ENCODE measurements around the gene CCDC158. TPM values are rescaled to one million over a fixed set of nuclear protein-coding genes. Genes with fewer than 3 reads are reported as not detected.
A peak's percentile ranks its signal among the peaks of the same experiment; 100 is the strongest.

CCDC158 gene
- total RNA-seq, 2 experiments from 2014 or later, result not detected

GRCh38 chr4:76280488-76281441, 140.2 kb downstream of the CCDC158 start:
- ChIA-PET CTCF (interaction anchor here (0.7 to 6.2 kb wide), 4 partner anchors 67 to 101 kb away, joined by 3 to 58 read pairs (median 3); partner anchors contain the start of gene SCARB2), POLR2A (no interaction called here)
- no peaks in the 10 kb centered on the region for H3K36me3 Mint-ChIP-seq (ENCODE audit: low read depth)
- H3K27me3 Mint-ChIP-seq, result peaks cover 7% of the 10 kb centered on the region
- H3K27ac Mint-ChIP-seq, result no peak overlapping the region
- H3K4me3 Mint-ChIP-seq, result no peak overlapping the region
- ATAC-seq, result no peak
- no peak for TF ChIP-seq CTCF (IDR thresholded peaks at IDR 0.05)
- peaks cover 2% of the 10 kb centered on the region for H3K4me1 Mint-ChIP-seq (ENCODE audit: low read depth)
- no peak for DNase-seq
- H3K9me3 Mint-ChIP-seq, result no peaks in the 10 kb centered on the region
- intact Hi-C loops (cut with micrococcal nuclease), result no loop called here

- no peaks in the 10 kb centered on the region for H3K9me3 Mint-ChIP-seq
- H3K27me3 Mint-ChIP-seq, result peaks cover 8% of the 10 kb centered on the region
- CTCF ChIA-PET, result interaction anchor here (0.8 to 6.2 kb wide), 11 partner anchors 9 to 225 kb away, joined by 3 to 58 read pairs (median 4); no protein-coding TSS in a partner anchor
- no peaks in the 10 kb centered on the region for H3K36me3 Mint-ChIP-seq (ENCODE audit: low read depth)
- H3K4me1 Mint-ChIP-seq (ENCODE audit: low read depth), result peaks cover 2% of the 10 kb centered on the region
- peak; percentile 43 for TF ChIP-seq CTCF (IDR thresholded peaks at IDR 0.05)
- POLR2A ChIA-PET, result no interaction called here
- intact Hi-C loops (cut with micrococcal nuclease), result loop anchor here (10.0 kb wide), 1 partner anchor 95 kb away; no protein-coding TSS in a partner anchor
- peak; percentile 58 for ATAC-seq
- H3K4me3 Mint-ChIP-seq, result no peak overlapping the region
- no peak overlapping the region for H3K27ac Mint-ChIP-seq
- DNase-seq, result peak; percentile 53
Measured at GRCh38 chr4:76279462-76279861, 141.5 kb downstream of the CCDC158 start.

GRCh38 chr4:76278583-76278982, 142.4 kb downstream of the CCDC158 start:
- ATAC-seq (no peak), DNase-seq (no peak)
- no peaks in the 10 kb centered on the region for H3K9me3 Mint-ChIP-seq
- TF ChIP-seq CTCF (IDR thresholded peaks at IDR 0.05), result no peak
- peaks cover 2% of the 10 kb centered on the region for H3K4me1 Mint-ChIP-seq (ENCODE audit: low read depth)
- no peak overlapping the region for H3K27ac Mint-ChIP-seq
- no peak overlapping the region for H3K4me3 Mint-ChIP-seq
- H3K27me3 Mint-ChIP-seq, result peaks cover 8% of the 10 kb centered on the region
- CTCF ChIA-PET, result interaction anchor here (0.8 to 6.2 kb wide), 12 partner anchors 8 to 226 kb away, joined by 3 to 58 read pairs (median 4); no protein-coding TSS in a partner anchor
- no peaks in the 10 kb centered on the region for H3K36me3 Mint-ChIP-seq (ENCODE audit: low read depth)
- intact Hi-C loops (cut with micrococcal nuclease), result loop anchor here (10.0 kb wide), 1 partner anchor 96 kb away; no protein-coding TSS in a partner anchor
- POLR2A ChIA-PET, result interaction anchor here (1.1 kb wide), 1 partner anchor 24 kb away, joined by 3 read pairs; no protein-coding TSS in a partner anchor

- intact Hi-C loops (cut with micrococcal nuclease), result loop anchor here (10.0 kb wide), 1 partner anchor 97 kb away; no protein-coding TSS in a partner anchor
Measured at GRCh38 chr4:76277667-76278066, 143.3 kb downstream of the CCDC158 start.

More at GRCh38 chr4:76277667-76278066, 143.3 kb downstream of the CCDC158 start:
- CTCF ChIA-PET, result interaction anchor here (3.1 to 6.2 kb wide), 2 partner anchors 98 to 100 kb away, joined by 18 to 58 read pairs; no protein-coding TSS in a partner anchor
- POLR2A ChIA-PET, result interaction anchor here (0.8 to 1.1 kb wide), 2 partner anchors 23 to 220 kb away, joined by 3 read pairs; no protein-coding TSS in a partner anchor
- peaks cover 2% of the 10 kb centered on the region for H3K4me1 Mint-ChIP-seq (ENCODE audit: low read depth)
- H3K27me3 Mint-ChIP-seq, result peaks cover 8% of the 10 kb centered on the region
- H3K4me3 Mint-ChIP-seq, result no peak overlapping the region
- DNase-seq, result no peak
- H3K27ac Mint-ChIP-seq, result no peak overlapping the region
- TF ChIP-seq CTCF (IDR thresholded peaks at IDR 0.05), result no peak
- no peaks in the 10 kb centered on the region for H3K36me3 Mint-ChIP-seq (ENCODE audit: low read depth)
- no peak for ATAC-seq
- H3K9me3 Mint-ChIP-seq, result no peaks in the 10 kb centered on the region

Measured in activated CD8-positive, alpha-beta T cell treated with anti-CD3 and anti-CD28 coated beads for 36 hours (primary cell).